ENCODE measurements around the gene TMC1. TPM values are rescaled to one million over a fixed set of nuclear protein-coding genes. Genes with fewer than 3 reads are reported as not detected.

Gene TMC1
- total and polyA plus RNA-seq, 12 donors: 0.01 to 0.67 (median 0.43) TPM; not detected in 6

GRCh38 chr9:72743836-72744235, 222.4 kb downstream of the TMC1 start:
- Histone ChIP-seq H3K27ac (no peak overlapping the region), H3K4me3 (no peak overlapping the region), H3K36me3 (no peaks in the 10 kb centered on the region), H3K4me1 (no peaks in the 10 kb centered on the region), H3K27me3 (peaks cover 0 to 13% (median 0%) of the 10 kb centered on the region in 7 donors), H3K9me3 (no peaks in the 10 kb centered on the region)
- intact Hi-C loops (cut with DNase I): no loop called here
- DNase-seq (no peak), ATAC-seq (no peak)
- TF ChIP-seq CTCF (IDR thresholded peaks at IDR 0.05): no peak
- 77 to 78% methylated on average over 4 of the region's 4 CpGs for whole genome bisulfite sequencing, 2 donors

- TF ChIP-seq CTCF (IDR thresholded peaks at IDR 0.05): no peak
- Histone ChIP-seq H3K27ac (no peak overlapping the region), H3K27me3 (peaks cover 0 to 8% (median 0%) of the 10 kb centered on the region in 7 donors), H3K4me3 (no peak overlapping the region), H3K4me1 (no peaks in the 10 kb centered on the region), H3K36me3 (no peaks in the 10 kb centered on the region), H3K9me3 (no peaks in the 10 kb centered on the region)
- WGBS, 2 donors: 86 to 90% methylated on average over 5 of the region's 5 CpGs
- no peak for ATAC-seq
- intact Hi-C loops (cut with DNase I): no loop called here
- DNase-seq: no peak
These were observed 227.9 kb downstream of the TMC1 start for GRCh38 chr9:72749276-72749675.

- Histone ChIP-seq H3K9me3 (no peaks in the 10 kb centered on the region), H3K27me3 (no peaks in the 10 kb centered on the region), H3K27ac (no peak overlapping the region), H3K36me3 (no peaks in the 10 kb centered on the region), H3K4me3 (no peak overlapping the region), H3K4me1 (no peaks in the 10 kb centered on the region)
- intact Hi-C loops (cut with DNase I): loop anchor here in 2 of 10 donors (5.0 to 10.0 kb wide), 2 partner anchors 457 to 459 kb away; no protein-coding TSS in a partner anchor
- ATAC-seq (no peak), DNase-seq (no peak)
- TF ChIP-seq CTCF (IDR thresholded peaks at IDR 0.05): no peak
- WGBS, 2 donors: 50 to 53% methylated on average over 1 of the region's 1 CpG
These were observed 230.1 kb downstream of the TMC1 start for GRCh38 chr9:72751541-72751940.

GRCh38 chr9:72753266-72753893, 232.0 kb downstream of the TMC1 start:
- no peak for ATAC-seq
- H3K27ac ChIP-seq: no peak overlapping the region
- no peaks in the 10 kb centered on the region for H3K9me3 ChIP-seq
- WGBS, 2 donors: 69% methylated on average over 8 of the region's 8 CpGs
- H3K27me3 ChIP-seq: no peaks in the 10 kb centered on the region
- TF ChIP-seq CTCF (IDR thresholded peaks at IDR 0.05): peak in 6 of 9 donors; percentile 21 to 43 (median 26)
- no peak overlapping the region for H3K4me3 ChIP-seq
- DNase-seq: no peak
- intact Hi-C loops (cut with DNase I): loop anchor here in 2 of 10 donors (5.0 to 10.0 kb wide), 2 partner anchors 459 to 461 kb away; no protein-coding TSS in a partner anchor
- H3K36me3 ChIP-seq: no peaks in the 10 kb centered on the region
- no peaks in the 10 kb centered on the region for H3K4me1 ChIP-seq
